ENCODE results near the gene SPDEF.

Gene SPDEF

DNA sequence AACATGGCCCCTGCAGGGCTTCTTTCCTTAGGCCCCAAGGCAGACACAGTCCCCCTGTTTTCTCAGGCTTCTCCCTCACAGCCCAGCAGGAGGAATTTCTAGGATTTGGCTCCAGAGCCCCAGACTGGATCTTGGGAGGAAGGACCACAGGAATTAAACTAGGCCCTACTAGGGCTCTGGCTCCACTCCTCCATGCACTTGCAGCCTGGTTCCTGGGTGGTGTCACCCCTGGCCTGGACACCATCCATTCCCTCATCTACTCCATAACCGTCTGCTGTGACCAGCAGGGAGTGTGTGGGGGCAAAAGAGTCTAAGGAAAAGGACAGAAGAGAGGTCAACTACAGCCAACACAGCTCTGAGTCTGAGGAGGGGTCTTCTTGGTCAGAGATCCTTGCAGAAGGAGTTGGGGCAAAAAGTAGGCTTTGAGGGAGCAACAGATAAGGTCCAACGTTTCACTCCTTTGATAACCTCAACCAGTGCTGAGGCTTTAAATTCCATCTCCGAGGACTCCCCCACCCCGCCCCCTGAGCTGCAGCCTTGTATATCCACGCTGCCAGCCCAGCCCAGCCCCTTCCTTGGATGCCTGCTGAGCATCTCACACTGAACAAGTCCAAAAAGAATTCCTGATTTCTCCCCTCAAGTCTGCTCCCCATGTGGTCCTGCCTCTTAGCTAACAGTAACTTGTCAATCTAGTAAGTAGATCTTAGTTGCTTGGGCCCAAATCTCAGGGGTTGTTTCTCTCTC is 27.9 kb upstream of the SPDEF start:
- TF ChIP-seq, protein P1, sequence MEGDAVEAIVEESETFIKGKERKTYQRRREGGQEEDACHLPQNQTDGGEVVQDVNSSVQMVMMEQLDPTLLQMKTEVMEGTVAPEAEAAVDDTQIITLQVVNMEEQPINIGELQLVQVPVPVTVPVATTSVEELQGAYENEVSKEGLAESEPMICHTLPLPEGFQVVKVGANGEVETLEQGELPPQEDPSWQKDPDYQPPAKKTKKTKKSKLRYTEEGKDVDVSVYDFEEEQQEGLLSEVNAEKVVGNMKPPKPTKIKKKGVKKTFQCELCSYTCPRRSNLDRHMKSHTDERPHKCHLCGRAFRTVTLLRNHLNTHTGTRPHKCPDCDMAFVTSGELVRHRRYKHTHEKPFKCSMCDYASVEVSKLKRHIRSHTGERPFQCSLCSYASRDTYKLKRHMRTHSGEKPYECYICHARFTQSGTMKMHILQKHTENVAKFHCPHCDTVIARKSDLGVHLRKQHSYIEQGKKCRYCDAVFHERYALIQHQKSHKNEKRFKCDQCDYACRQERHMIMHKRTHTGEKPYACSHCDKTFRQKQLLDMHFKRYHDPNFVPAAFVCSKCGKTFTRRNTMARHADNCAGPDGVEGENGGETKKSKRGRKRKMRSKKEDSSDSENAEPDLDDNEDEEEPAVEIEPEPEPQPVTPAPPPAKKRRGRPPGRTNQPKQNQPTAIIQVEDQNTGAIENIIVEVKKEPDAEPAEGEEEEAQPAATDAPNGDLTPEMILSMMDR (IDR thresholded peaks at IDR 0.05) = no peak
- no peak for TF ChIP-seq ZFX (IDR thresholded peaks at IDR 0.05; ENCODE audit: borderline replicate concordance)
- no peak overlapping the region for H3K27ac ChIP-seq

DNA sequence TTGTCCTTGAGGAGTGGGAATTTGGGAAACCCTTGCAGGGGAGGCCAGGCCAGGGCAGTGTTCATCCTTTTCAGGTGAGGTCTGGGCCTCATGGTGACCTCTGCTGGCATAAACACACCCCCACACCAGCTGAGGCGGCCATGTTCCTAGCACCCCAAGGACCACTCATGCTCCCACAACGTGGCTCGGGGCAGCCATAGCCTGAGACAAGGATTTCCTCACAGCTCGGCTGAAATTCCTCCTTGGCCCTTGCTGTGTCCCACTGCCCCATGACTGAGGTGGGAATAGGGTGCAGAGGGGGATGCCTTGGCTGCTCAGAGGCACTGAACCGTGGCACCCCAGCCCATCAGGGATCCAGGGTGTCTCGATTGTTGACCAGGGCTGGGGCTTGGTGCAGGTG is 27.3 kb upstream of the SPDEF start:
- no peak overlapping the region for H3K27ac ChIP-seq
- TF ChIP-seq ZFX (IDR thresholded peaks at IDR 0.05; ENCODE audit: borderline replicate concordance) = no peak
- TF ChIP-seq, protein P1 (IDR thresholded peaks at IDR 0.05) = peak; percentile 60

DNA sequence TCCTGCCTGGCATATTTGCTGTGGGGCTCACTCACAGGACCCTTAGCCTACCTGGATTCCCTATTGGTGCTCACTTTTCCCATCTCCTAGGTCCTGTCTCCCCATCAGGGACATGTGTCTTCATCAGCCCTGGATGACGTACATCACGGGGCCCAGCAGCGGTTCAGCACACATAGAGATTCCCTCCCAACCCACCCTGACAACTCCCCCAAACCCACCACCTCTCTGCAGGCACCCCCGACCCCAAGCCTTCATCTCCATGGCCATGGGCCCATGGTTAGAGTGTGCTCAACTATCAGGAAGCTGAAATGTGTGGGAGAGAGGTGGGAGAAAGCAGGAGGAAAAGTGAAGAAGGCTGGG is 25.4 kb upstream of the SPDEF start:
- no peak overlapping the region for H3K27ac ChIP-seq
- no peak for TF ChIP-seq ZFX (IDR thresholded peaks at IDR 0.05; ENCODE audit: borderline replicate concordance)
- TF ChIP-seq, protein P1 (IDR thresholded peaks at IDR 0.05) = no peak

DNA sequence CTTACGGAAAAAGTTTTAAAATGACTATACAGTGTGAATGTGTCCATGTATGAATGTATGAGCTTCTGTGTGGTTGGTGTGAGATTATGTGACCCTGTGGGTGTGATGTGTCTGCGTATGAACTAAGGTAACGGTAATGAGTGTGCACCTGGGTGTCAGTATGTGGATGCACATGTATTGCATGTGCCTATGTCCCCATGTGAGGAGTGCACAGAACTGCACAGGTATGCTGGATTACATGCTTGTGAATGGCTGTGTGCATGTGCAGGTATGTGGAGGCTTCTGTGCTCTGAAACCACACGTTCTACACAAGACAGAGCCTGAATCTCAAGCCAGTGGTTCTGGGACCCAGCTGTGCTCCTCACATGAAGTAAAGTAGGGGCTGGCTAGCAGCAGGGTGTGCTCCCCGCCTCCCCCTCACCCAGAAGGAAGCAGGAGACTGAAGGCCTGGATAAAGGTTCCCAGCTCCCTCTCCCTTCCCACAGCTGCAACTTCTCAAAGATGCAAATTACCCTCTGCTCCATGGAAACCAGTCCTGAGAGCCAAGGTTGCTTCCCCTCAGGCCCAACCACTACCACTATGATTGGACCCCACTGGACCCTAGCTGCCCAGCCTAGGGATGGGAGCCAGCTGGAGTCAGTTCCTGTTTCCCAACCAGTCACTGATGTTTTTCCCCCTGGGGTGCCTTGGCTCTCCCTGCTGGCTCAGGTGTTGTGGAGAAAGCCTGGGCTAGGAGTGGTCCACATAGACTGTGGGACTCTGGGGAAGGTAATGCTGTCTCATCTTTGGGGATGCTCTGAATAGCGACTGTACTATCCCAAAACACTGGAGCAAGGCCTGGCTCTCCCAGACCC is 24.8 kb upstream of the SPDEF start:
- no peak overlapping the region for H3K27ac ChIP-seq
- TF ChIP-seq, protein P1 (IDR thresholded peaks at IDR 0.05) = no peak
- TF ChIP-seq ZFX (IDR thresholded peaks at IDR 0.05; ENCODE audit: borderline replicate concordance) = no peak

DNA sequence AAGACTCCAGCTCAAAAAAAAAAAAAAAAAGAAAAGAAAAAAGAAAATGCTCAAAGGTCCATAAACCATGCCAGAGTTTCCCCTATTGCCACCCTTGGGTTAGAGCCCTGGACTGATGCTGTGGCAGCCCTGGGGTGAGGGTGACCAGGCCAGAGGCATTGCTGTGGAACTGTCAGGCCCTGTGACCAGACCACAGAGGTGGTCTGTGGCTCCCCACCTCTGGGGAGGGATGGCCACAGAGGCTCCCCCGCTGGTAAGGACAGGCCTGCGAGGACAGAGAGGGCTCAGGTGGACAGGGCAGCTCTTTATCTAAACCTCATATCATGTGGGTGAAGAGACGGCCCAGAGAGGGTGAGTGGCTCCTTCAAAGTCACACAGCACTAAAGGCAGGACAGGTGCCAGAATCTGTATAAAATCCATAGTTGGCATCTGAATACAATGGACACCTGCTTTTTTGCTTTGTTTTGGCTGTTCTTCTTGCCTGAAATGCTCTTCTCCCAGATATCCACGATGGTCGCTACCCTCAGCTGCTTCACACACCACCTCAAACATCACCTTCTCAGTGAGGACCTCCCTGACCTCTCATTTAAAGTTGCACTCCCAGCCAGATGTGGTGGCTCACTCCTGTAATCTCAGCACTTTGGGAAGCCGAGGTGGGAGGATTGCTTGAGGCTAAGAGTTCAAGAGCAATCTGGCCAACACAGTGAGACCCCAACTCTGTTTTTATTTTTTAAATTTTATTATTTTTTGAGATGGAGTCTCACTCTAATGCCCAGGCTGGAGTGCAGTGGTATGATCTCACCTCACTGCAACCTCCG is 22.5 kb upstream of the SPDEF start:
- TF ChIP-seq, protein P1 (IDR thresholded peaks at IDR 0.05) = no peak
- TF ChIP-seq ZFX (IDR thresholded peaks at IDR 0.05; ENCODE audit: borderline replicate concordance) = no peak
- H3K27ac ChIP-seq = no peak overlapping the region

DNA sequence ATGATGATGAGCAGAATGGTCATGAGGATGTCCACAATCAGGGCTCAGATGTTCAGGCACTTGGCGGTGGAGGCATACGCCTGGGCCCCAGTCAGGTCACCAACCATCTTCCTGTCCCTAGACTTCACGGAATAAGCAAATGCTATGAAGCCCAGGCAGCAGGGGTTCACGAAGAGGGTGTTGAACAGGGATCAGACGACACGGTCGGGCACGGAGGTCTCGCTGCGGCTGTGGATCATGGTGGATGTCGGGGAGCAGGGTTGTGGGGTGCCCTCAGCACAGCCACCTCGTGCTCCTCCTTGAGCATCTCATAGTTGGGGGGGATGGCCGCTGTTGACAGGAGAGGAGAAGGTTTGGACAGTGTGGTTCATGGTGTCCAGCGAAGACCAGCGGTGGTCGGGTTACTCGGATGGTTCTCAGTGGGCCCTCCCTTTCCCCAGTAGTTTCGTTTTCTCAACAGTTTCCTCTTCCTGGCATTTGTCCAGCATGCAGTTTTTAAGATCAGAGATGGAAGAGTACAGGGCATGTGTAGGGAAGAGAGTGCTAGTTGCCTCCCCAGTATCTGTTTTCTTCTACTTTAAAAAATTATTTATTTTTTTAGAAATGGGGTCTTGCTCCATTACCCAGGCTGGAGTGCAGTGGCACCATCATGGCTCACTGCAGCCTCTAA is 20.3 kb upstream of the SPDEF start:
- no peak overlapping the region for H3K27ac ChIP-seq
- no peak for TF ChIP-seq ZFX (IDR thresholded peaks at IDR 0.05; ENCODE audit: borderline replicate concordance)
- TF ChIP-seq, protein P1 (IDR thresholded peaks at IDR 0.05) = no peak

All from 22Rv1 (cell line).